ENCODE results near the gene SRRM1.

The SRRM1 gene

DNA sequence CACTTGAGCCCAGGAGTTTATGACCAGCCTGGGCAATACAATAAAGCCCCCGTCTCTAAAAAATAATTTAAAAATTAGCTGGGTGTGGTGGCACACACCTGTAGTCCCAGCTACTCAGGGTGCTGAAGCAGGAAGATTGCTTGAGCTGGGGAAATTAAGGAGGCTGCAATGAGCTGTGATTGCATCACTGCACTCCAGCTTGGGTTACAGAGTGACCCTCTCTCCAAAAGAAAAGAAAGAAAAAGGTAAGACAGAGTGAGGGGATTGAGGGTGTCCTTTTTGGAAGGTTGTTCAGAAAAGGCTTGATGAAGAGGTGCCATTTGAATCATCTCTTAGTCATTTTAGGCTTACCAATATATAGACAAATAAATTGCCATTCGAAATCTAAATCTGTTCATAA is 4.0 kb upstream of the SRRM1 start:
- no peak for TF ChIP-seq CTCF (conservative IDR thresholded peaks at IDR 0.05; ENCODE audit: low read depth, low read length)
- H3K36me3 ChIP-seq (ENCODE audit: insufficient read depth): no peaks in the 10 kb centered on the region
- no peak overlapping the region for H3K4me2 ChIP-seq
- H3K79me2 ChIP-seq (ENCODE audit: insufficient read depth, low read depth): peaks cover 9% of the 10 kb centered on the region
- H3K9ac ChIP-seq: no peak overlapping the region
- H4K20me1 ChIP-seq (ENCODE audit: insufficient read depth): no peaks in the 10 kb centered on the region; the same call in 1 of the 2 replicates
- no peak overlapping the region for H2AFZ ChIP-seq (ENCODE audit: low read depth)
- no peak overlapping the region for H3K4me3 ChIP-seq (IDR thresholded peaks at IDR 0.05; ENCODE audit: insufficient read depth, low read depth, low read length)
- H3K27me3 ChIP-seq (ENCODE audit: insufficient read depth, low read depth): no peaks in the 10 kb centered on the region
- H3K27ac ChIP-seq: no peak overlapping the region
- H3K4me1 ChIP-seq (ENCODE audit: low read depth, poor library complexity, severe bottlenecking): peaks cover 16% of the 10 kb centered on the region

- Histone ChIP-seq H3K27ac (no peak overlapping the region), H2AFZ (ENCODE audit: low read depth) (no peak overlapping the region), H4K20me1 (ENCODE audit: insufficient read depth) (peaks cover 7% of the 10 kb centered on the region; the same call in 1 of the 2 replicates), H3K36me3 (ENCODE audit: insufficient read depth) (no peaks in the 10 kb centered on the region), H3K79me2 (ENCODE audit: insufficient read depth, low read depth) (peaks cover 17% of the 10 kb centered on the region), H3K4me2 (no peak overlapping the region), H3K4me3 (IDR thresholded peaks at IDR 0.05; ENCODE audit: insufficient read depth, low read depth, low read length) (no peak overlapping the region), H3K27me3 (ENCODE audit: insufficient read depth, low read depth) (no peaks in the 10 kb centered on the region), H3K4me1 (ENCODE audit: low read depth, poor library complexity, severe bottlenecking) (peaks cover 23% of the 10 kb centered on the region), H3K9ac (no peak overlapping the region)
- TF ChIP-seq CTCF (conservative IDR thresholded peaks at IDR 0.05; ENCODE audit: low read depth, low read length): no peak
Measured at GRCh38 chr1:24639881-24640280, 3.2 kb upstream of the SRRM1 start.

DNA sequence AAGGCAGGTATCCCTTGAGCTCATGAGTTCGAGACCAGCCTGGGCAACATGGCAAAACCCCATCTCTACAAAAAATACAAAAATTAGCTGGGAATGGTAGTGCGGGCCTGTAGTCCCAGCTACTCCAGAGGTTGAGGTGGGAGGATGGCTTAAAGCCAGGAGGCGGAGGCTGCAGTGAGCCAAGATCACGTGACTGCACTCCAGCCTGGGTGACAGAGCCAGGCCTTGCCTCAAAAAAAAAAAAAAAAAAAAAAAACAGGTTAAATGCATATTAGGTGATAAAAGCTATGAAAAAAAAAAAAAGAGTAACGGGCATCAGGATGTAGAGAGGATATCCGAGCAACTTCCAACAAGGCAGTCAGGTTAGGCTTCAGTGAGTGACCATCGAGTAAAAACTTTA is 2.8 kb upstream of the SRRM1 start:
- peaks cover 12% of the 10 kb centered on the region for H4K20me1 ChIP-seq (ENCODE audit: insufficient read depth)
- no peak overlapping the region for H3K9ac ChIP-seq
- 0 out of 2 replicates have a peak, but pooled peaks cover 4% of the 10 kb centered on the region for H3K36me3 ChIP-seq (ENCODE audit: insufficient read depth)

GRCh38 chr1:24641646-24642151 is 1.4 kb upstream of the SRRM1 start:
- Histone ChIP-seq H3K4me1 (ENCODE audit: low read depth, poor library complexity, severe bottlenecking) (peaks cover 33% of the 10 kb centered on the region), H3K9ac (peak overlapping the region; percentile 97; the same call in 1 of the 2 replicates), H3K4me3 (IDR thresholded peaks at IDR 0.05; ENCODE audit: insufficient read depth, low read depth, low read length) (no peak overlapping the region), H2AFZ (ENCODE audit: low read depth) (0 out of 2 replicates have a peak overlapping the region, but pooled peaks have one; percentile 66), H4K20me1 (ENCODE audit: insufficient read depth) (peaks cover 20% of the 10 kb centered on the region), H3K27ac (peak overlapping the region; percentile 97), H3K4me2 (peak overlapping the region; percentile 50), H3K27me3 (ENCODE audit: insufficient read depth, low read depth) (no peaks in the 10 kb centered on the region), H3K79me2 (ENCODE audit: insufficient read depth, low read depth) (peaks cover 35% of the 10 kb centered on the region), H3K36me3 (ENCODE audit: insufficient read depth) (peaks cover 15% of the 10 kb centered on the region; the same call in 1 of the 2 replicates)
- TF ChIP-seq CTCF (conservative IDR thresholded peaks at IDR 0.05; ENCODE audit: low read depth, low read length): no peak

More for the DNA sequence above, 2.8 kb upstream of the SRRM1 start:
- H3K79me2 ChIP-seq (ENCODE audit: insufficient read depth, low read depth): peaks cover 21% of the 10 kb centered on the region
- no peak for TF ChIP-seq CTCF (conservative IDR thresholded peaks at IDR 0.05; ENCODE audit: low read depth, low read length)
- H2AFZ ChIP-seq (ENCODE audit: low read depth): no peak overlapping the region
- no peaks in the 10 kb centered on the region for H3K27me3 ChIP-seq (ENCODE audit: insufficient read depth, low read depth)
- H3K4me3 ChIP-seq (IDR thresholded peaks at IDR 0.05; ENCODE audit: insufficient read depth, low read depth, low read length): no peak overlapping the region
- H3K27ac ChIP-seq: no peak overlapping the region
- peaks cover 27% of the 10 kb centered on the region for H3K4me1 ChIP-seq (ENCODE audit: low read depth, poor library complexity, severe bottlenecking)
- no peak overlapping the region for H3K4me2 ChIP-seq
